ENCODE results near the gene SOX13.

SOX13 gene

GRCh38 chr1:204065986-204066300 lies 7.0 kb upstream of the SOX13 start:
- no peak overlapping the region for H3K27ac ChIP-seq (replicated peaks)
- DNase-seq (ENCODE audit: low read depth in 1 of 2, low spot score in 1 of 2), result no peak
- no peak for TF ChIP-seq SPI1 (IDR thresholded peaks at IDR 0.05; ENCODE audit: borderline replicate concordance, low read depth)
- H3K4me3 ChIP-seq (replicated peaks; ENCODE audit: insufficient read depth, low read length), result no peak overlapping the region
- peaks cover under 1% of the 10 kb centered on the region for H3K27me3 ChIP-seq (ENCODE audit: insufficient read depth, poor library complexity, severe bottlenecking)

GRCh38 chr1:204067935-204068334 lies 5.0 kb upstream of the SOX13 start:
- DNase-seq (ENCODE audit: low read depth in 1 of 2, low spot score in 1 of 2), result no peak
- Histone ChIP-seq H3K27me3 (ENCODE audit: insufficient read depth, poor library complexity, severe bottlenecking) (peaks cover 18% of the 10 kb centered on the region), H3K27ac (replicated peaks) (no peak overlapping the region), H3K4me3 (replicated peaks; ENCODE audit: insufficient read depth, low read length) (no peak overlapping the region)
- TF ChIP-seq GABPA (IDR thresholded peaks at IDR 0.05; ENCODE audit: low read depth) (no peak), SPI1 (IDR thresholded peaks at IDR 0.05; ENCODE audit: borderline replicate concordance, low read depth) (no peak), CTCF (IDR thresholded peaks at IDR 0.05; ENCODE audit: insufficient read depth, low read length) (no peak), POLR2AphosphoS5 (IDR thresholded peaks at IDR 0.05; ENCODE audit: low read depth) (no peak), REST (IDR thresholded peaks at IDR 0.05; ENCODE audit: insufficient replicate concordance, low read depth) (no peak)

- DNase-seq (ENCODE audit: low read depth in 1 of 2, low spot score in 1 of 2), result no peak
- TF ChIP-seq GABPA (IDR thresholded peaks at IDR 0.05; ENCODE audit: low read depth) (no peak), CTCF (IDR thresholded peaks at IDR 0.05; ENCODE audit: insufficient read depth, low read length) (no peak), POLR2AphosphoS5 (IDR thresholded peaks at IDR 0.05; ENCODE audit: low read depth) (no peak), REST (IDR thresholded peaks at IDR 0.05; ENCODE audit: insufficient replicate concordance, low read depth) (no peak), SPI1 (IDR thresholded peaks at IDR 0.05; ENCODE audit: borderline replicate concordance, low read depth) (no peak)
- H3K27ac ChIP-seq (replicated peaks), result no peak overlapping the region
- H3K27me3 ChIP-seq (ENCODE audit: insufficient read depth, poor library complexity, severe bottlenecking), result peaks cover 34% of the 10 kb centered on the region
- H3K4me3 ChIP-seq (replicated peaks; ENCODE audit: insufficient read depth, low read length), result no peak overlapping the region
These were observed 3.0 kb upstream of the SOX13 start for GRCh38 chr1:204069887-204070286.

GRCh38 chr1:204070895-204071294 lies 2.0 kb upstream of the SOX13 start:
- no peak for TF ChIP-seq SPI1 (IDR thresholded peaks at IDR 0.05; ENCODE audit: borderline replicate concordance, low read depth)
- no peak for TF ChIP-seq REST (IDR thresholded peaks at IDR 0.05; ENCODE audit: insufficient replicate concordance, low read depth)
- no peak for TF ChIP-seq GABPA (IDR thresholded peaks at IDR 0.05; ENCODE audit: low read depth)
- no peak for TF ChIP-seq POLR2AphosphoS5 (IDR thresholded peaks at IDR 0.05; ENCODE audit: low read depth)
- TF ChIP-seq CTCF (IDR thresholded peaks at IDR 0.05; ENCODE audit: insufficient read depth, low read length), result no peak
- H3K27me3 ChIP-seq (ENCODE audit: insufficient read depth, poor library complexity, severe bottlenecking), result peaks cover 44% of the 10 kb centered on the region
- DNase-seq (ENCODE audit: low read depth in 1 of 2, low spot score in 1 of 2), result no peak
- no peak overlapping the region for H3K27ac ChIP-seq (replicated peaks)
- H3K4me3 ChIP-seq (replicated peaks; ENCODE audit: insufficient read depth, low read length), result no peak overlapping the region
